Central memory CD8-positive, alpha-beta T cell (primary cell): Measurements from ENCODE around the gene ZNHIT2.

Source experiments
- ATAC-seq: fragments of 150-1000 bp; cut with Tn5 transposase; replicated peaks from 2 replicates; pipeline ENCODE4 v1.10.0; 2022; ENCODE audit warnings: mild to moderate bottlenecking, moderate FRiP score, moderate number of reproducible peaks; ENCODE audit not compliant: poor library complexity, severe bottlenecking; ENCODE audit errors: extremely low read depth
- DNase-seq, 2 donors: peaks; one replicate each; pipeline ENCODE4 v3.0.0; 2021; ENCODE audit warnings: low spot score in 2 of 2
- H3K27ac Mint-ChIP-seq: one replicate; pipeline ENCODE4 v1.8.0; 2022; ENCODE audit warnings: low read depth, mild to moderate bottlenecking, moderate library complexity, mixed read lengths
- H3K27me3 Mint-ChIP-seq: one replicate; pipeline ENCODE4 v1.8.0; 2022; ENCODE audit warnings: mixed read lengths
- H3K36me3 Mint-ChIP-seq: one replicate; pipeline ENCODE4 v1.8.0; 2022; ENCODE audit warnings: mild to moderate bottlenecking, moderate library complexity, mixed read lengths; ENCODE audit not compliant: insufficient read depth
- H3K4me1 Mint-ChIP-seq: one replicate; pipeline ENCODE4 v1.8.0; 2022; ENCODE audit warnings: mixed read lengths
- H3K4me3 Mint-ChIP-seq: one replicate; pipeline ENCODE4 v1.8.0; 2022; ENCODE audit warnings: mild to moderate bottlenecking, moderate library complexity, mixed read lengths
- H3K9me3 Mint-ChIP-seq: one replicate; pipeline ENCODE4 v1.8.0; 2022; ENCODE audit warnings: mixed read lengths

Gene ZNHIT2

GRCh38 chr11:65131895-65132237, 14.4 kb upstream of the ZNHIT2 start:
- ATAC-seq (no peak), DNase-seq (no peak)
- peak overlapping the region; percentile 96 for H3K4me3 Mint-ChIP-seq
- peak overlapping the region; percentile 49 for H3K27ac Mint-ChIP-seq
- peaks cover 44% of the 10 kb centered on the region for H3K4me1 Mint-ChIP-seq
- no peaks in the 10 kb centered on the region for H3K9me3 Mint-ChIP-seq
- H3K27me3 Mint-ChIP-seq: no peaks in the 10 kb centered on the region
- peaks cover 35% of the 10 kb centered on the region for H3K36me3 Mint-ChIP-seq

- Mint-ChIP-seq H3K27me3 (no peaks in the 10 kb centered on the region), H3K27ac (peak overlapping the region; percentile 72), H3K4me3 (no peak overlapping the region), H3K4me1 (peaks cover 40% of the 10 kb centered on the region), H3K9me3 (no peaks in the 10 kb centered on the region), H3K36me3 (peaks cover 35% of the 10 kb centered on the region)
- no peak for ATAC-seq
- no peak for DNase-seq
Observed at GRCh38 chr11:65131417-65131776, 13.9 kb upstream of the ZNHIT2 start.

- Mint-ChIP-seq H3K27me3 (no peaks in the 10 kb centered on the region), H3K9me3 (no peaks in the 10 kb centered on the region), H3K4me3 (no peak overlapping the region), H3K4me1 (peaks cover 34% of the 10 kb centered on the region), H3K36me3 (peaks cover 38% of the 10 kb centered on the region), H3K27ac (peak overlapping the region; percentile 72)
- DNase-seq (no peak), ATAC-seq (no peak)
Observed at GRCh38 chr11:65130631-65131416, 13.3 kb upstream of the ZNHIT2 start.

- Mint-ChIP-seq H3K27me3 (no peaks in the 10 kb centered on the region), H3K36me3 (peaks cover 41% of the 10 kb centered on the region), H3K27ac (no peak overlapping the region), H3K4me3 (no peak overlapping the region), H3K4me1 (peaks cover 24% of the 10 kb centered on the region), H3K9me3 (no peaks in the 10 kb centered on the region)
- no peak for ATAC-seq
- DNase-seq: no peak
Observed at GRCh38 chr11:65129649-65130441, 12.3 kb upstream of the ZNHIT2 start.

GRCh38 chr11:65128182-65129145, 11.0 kb upstream of the ZNHIT2 start:
- H3K27ac Mint-ChIP-seq: peak overlapping the region; percentile 51
- no peak for DNase-seq
- peaks cover 19% of the 10 kb centered on the region for H3K4me1 Mint-ChIP-seq
- H3K9me3 Mint-ChIP-seq: no peaks in the 10 kb centered on the region
- no peaks in the 10 kb centered on the region for H3K27me3 Mint-ChIP-seq
- no peak overlapping the region for H3K4me3 Mint-ChIP-seq
- no peak for ATAC-seq
- peaks cover 35% of the 10 kb centered on the region for H3K36me3 Mint-ChIP-seq

GRCh38 chr11:65127473-65128181, 10.1 kb upstream of the ZNHIT2 start:
- H3K9me3 Mint-ChIP-seq: no peaks in the 10 kb centered on the region
- H3K4me1 Mint-ChIP-seq: peaks cover 10% of the 10 kb centered on the region
- no peak overlapping the region for H3K4me3 Mint-ChIP-seq
- DNase-seq (no peak), ATAC-seq (no peak)
- H3K27me3 Mint-ChIP-seq: no peaks in the 10 kb centered on the region
- H3K36me3 Mint-ChIP-seq: peaks cover 33% of the 10 kb centered on the region
- peak overlapping the region; percentile 51 for H3K27ac Mint-ChIP-seq

GRCh38 chr11:65126624-65127274, 9.2 kb upstream of the ZNHIT2 start:
- DNase-seq (no peak), ATAC-seq (no peak)
- Mint-ChIP-seq H3K36me3 (peaks cover 39% of the 10 kb centered on the region), H3K4me1 (peaks cover 14% of the 10 kb centered on the region), H3K27ac (no peak overlapping the region), H3K4me3 (no peak overlapping the region), H3K27me3 (no peaks in the 10 kb centered on the region), H3K9me3 (no peaks in the 10 kb centered on the region)

- peaks cover 40% of the 10 kb centered on the region for H3K36me3 Mint-ChIP-seq
Observed at GRCh38 chr11:65125197-65126056, 7.9 kb upstream of the ZNHIT2 start.

GRCh38 chr11:65124480-65125196, 7.1 kb upstream of the ZNHIT2 start:
- DNase-seq (no peak), ATAC-seq (no peak)
- no peaks in the 10 kb centered on the region for H3K9me3 Mint-ChIP-seq
- H3K36me3 Mint-ChIP-seq: peaks cover 47% of the 10 kb centered on the region
- H3K4me3 Mint-ChIP-seq: peak overlapping the region; percentile 25
- no peaks in the 10 kb centered on the region for H3K27me3 Mint-ChIP-seq
- no peak overlapping the region for H3K27ac Mint-ChIP-seq
- H3K4me1 Mint-ChIP-seq: peaks cover 16% of the 10 kb centered on the region

More at GRCh38 chr11:65125197-65126056, 7.9 kb upstream of the ZNHIT2 start:
- no peaks in the 10 kb centered on the region for H3K9me3 Mint-ChIP-seq
- H3K4me1 Mint-ChIP-seq: peaks cover 16% of the 10 kb centered on the region
- DNase-seq: no peak
- H3K4me3 Mint-ChIP-seq: no peak overlapping the region
- no peak for ATAC-seq
- H3K27me3 Mint-ChIP-seq: no peaks in the 10 kb centered on the region
- H3K27ac Mint-ChIP-seq: no peak overlapping the region

- Mint-ChIP-seq H3K4me1 (peaks cover 24% of the 10 kb centered on the region), H3K36me3 (peaks cover 55% of the 10 kb centered on the region)
- peak; percentile 86 for ATAC-seq
Observed at GRCh38 chr11:65121865-65122696, 4.6 kb upstream of the ZNHIT2 start, which contains the start of the genes FAU and MRPL49. FAU (minus strand) TSS chr11:65122134; CDS start chr11:65121813, 321 bp downstream. MRPL49 (plus strand) TSS chr11:65122321; CDS start chr11:65122347, 26 bp downstream.

More at GRCh38 chr11:65121865-65122696, 4.6 kb upstream of the ZNHIT2 start, which contains the start of the genes FAU and MRPL49:
- peak within 1 kb of the TSS; percentile 99 for H3K27ac Mint-ChIP-seq
- no peaks in the 10 kb centered on the region for H3K9me3 Mint-ChIP-seq
- DNase-seq: peak; percentile 93 to 98
- peak within 1 kb of the TSS; percentile 96 for H3K4me3 Mint-ChIP-seq
- H3K27me3 Mint-ChIP-seq: no peaks in the 10 kb centered on the region
